ENCODE measurements around the gene LRRC71.

Gene LRRC71

GRCh38 chr1:156892190-156893047, 28.0 kb upstream of the LRRC71 start:
- DNase-seq, result peak; percentile 74

GRCh38 chr1:156893048-156893953, 27.1 kb upstream of the LRRC71 start, which contains the start of gene PEAR1:
Gene PEAR1 (plus strand): TSS chr1:156893718. CDS start chr1:156903927, 10,209 bp downstream.
- no peak for DNase-seq

DNA sequence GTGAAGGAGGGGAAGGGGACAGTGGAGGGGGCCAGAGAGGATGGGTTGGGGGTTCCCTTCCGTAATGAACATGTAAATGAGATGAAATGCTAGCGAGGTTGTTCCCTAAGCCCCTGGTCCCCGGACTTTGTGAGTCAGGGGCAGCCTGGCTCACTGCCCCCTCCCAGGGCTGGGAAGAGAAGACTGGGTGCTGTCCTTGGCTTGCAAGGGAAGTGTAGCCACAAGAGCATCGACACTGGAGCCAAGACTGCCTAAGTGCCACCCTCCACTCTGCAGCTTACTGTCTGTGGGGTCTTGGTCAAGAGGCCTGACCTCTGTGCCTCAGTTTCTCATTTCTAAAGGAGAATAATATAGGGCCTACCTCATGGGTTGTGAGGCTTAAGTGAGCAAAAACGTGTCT, 26.4 kb upstream of the LRRC71 start:
- DNase-seq, result no peak

DNA sequence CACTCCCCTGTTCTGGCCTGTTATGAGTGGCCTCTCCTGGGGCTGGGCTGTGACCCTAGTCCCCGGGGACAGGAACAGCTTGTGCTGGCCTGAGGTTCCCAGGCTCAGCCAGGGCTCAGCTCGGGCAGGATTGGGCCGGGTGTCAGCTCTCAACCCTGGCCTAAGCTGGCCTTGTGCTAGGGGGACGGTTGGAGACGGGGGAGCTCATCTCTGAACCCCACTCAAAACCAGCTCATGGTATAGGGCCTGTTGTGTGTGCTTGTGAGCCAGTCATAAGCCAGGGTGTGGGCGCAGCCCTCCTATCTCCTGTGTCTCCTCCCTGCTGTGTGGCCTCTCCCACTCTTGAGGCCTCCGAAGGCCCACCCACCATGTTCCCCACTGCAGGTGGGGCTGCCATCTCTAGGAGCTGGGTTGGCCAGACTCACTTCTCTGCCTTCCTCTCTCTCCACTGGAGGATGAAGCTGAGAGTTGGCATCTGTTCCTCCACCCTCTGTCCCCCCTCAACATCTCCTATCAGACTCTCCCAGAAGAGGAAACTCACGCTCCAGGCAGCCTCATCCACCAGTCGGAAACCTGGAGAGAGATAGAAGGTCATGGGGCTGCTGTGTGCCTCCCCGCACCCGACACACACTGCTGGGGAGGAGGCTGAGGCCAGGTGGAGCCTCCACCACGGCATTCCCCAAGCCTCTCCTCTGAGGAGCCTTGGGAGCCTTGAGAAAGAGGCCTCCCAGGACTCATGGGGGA, 25.5 kb upstream of the LRRC71 start:
- DNase-seq, result no peak

- no peak for DNase-seq
These were observed 25.0 kb upstream of the LRRC71 start for GRCh38 chr1:156895455-156895812.

- DNase-seq, result no peak
These were observed 24.5 kb upstream of the LRRC71 start for GRCh38 chr1:156895927-156896326.

- DNase-seq, result no peak
These were observed 23.9 kb upstream of the LRRC71 start for GRCh38 chr1:156896490-156897033.

DNA sequence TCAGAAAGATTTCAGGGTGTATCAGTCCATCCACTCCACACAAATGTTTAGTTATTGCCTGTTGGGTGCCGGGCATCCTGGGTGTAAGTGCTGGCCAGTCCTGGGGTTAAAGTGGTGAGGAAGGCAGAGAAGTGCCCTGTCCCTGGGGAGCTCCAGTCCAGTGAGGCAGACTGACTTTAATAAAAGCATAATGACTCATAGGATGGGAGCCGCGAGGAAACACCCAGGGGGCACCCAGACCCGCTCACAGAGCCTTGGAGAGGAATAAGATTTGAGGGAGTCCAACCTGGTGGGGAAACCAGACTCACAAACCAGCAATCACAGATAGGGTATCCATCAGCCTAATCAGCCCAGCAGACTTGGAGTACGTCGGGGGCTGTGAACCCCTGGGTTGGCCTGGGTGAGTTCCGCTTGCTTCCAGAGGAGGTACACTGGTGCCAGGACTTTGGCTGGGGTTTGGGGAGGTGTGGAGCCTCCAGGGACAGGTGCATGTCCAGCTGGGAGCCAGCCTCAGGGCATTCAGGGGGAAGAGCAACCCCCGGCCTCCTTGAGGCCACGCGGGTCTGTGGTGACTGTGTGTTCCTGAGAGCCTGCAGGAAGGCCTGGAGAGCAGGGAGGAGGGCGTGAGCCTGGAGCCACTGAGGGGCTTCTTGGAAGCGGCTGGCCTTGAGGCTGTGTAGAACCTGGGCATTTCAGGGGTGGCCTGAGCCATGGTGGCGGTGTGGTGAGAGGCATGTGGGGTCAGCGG, 23.2 kb upstream of the LRRC71 start:
- DNase-seq, result no peak

GRCh38 chr1:156898161-156898566, 22.3 kb upstream of the LRRC71 start:
- DNase-seq, result no peak

- no peak for DNase-seq
These were observed 21.3 kb upstream of the LRRC71 start for GRCh38 chr1:156898971-156899664.

DNA sequence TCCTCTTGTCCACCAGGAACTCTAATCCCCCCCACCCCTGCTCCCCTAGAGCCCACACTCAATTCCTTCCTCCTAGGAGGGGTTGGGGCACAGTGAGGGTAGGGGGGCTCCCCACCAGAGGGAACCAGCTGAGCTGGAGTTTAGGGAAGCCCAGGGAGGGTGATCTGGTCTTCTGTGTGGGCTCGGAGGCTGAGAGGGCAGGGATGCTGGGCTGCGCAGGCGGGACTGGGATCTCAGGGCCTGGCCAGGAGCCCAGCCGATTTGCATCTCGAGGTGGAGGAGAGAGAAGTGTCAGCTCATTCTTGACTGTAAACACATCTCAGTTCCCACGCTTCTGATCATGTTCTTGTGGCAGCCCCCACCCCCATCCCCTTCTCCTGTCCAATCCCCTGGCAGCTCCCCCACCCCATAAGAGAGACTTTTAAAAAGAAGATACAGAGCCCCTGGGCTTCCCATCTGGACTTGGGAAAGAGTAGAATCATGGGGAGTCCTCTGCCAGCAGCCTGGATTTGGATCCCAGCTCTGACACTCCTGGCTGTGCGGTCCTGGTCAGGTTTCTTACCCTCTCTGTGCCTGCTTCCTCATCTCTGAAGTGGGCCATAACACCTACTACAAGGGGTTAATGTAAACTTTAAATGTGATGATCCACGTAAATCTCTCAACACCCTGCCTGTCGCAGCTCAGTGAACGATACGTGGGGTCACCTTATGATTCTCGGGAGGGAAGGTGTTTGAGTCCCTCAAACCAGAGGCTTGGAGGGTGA, 20.3 kb upstream of the LRRC71 start:
- DNase-seq, result no peak

DNA sequence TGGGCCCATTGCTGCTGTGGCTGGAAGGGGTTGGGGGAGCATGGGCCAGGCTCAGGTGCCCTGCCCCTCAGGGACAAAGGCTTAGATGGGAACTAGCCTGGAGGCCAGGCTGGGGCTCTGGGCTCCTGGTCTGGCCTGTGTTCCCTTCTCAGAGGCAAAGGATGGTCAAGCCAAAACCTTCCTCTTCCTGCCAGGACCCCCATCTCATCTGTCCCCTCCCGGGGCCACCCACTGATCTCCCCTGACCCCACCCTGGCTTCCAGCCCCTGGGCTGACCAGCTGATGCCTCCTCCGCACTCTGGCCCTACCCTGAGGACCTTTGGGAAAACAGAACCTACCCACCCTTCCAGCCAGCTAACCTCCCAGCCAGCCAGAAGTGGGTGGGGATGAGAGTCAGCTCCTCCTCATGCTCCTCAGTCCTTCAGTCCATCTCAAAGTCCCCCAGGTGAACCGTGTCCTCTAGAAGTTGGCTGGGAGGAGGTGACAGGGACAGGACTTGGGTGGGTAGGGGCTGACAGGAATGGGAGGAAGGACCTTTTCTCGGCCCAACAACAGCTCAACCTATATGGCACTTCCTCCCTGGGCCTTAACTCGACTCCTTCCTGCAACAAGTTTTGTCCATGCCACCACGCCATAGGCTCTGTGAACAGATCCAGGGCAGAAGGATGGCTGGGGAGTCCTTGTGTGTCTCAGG, 19.4 kb upstream of the LRRC71 start:
- DNase-seq, result no peak

GRCh38 chr1:156901590-156901900, 18.9 kb upstream of the LRRC71 start:
- DNase-seq, result no peak

DNA sequence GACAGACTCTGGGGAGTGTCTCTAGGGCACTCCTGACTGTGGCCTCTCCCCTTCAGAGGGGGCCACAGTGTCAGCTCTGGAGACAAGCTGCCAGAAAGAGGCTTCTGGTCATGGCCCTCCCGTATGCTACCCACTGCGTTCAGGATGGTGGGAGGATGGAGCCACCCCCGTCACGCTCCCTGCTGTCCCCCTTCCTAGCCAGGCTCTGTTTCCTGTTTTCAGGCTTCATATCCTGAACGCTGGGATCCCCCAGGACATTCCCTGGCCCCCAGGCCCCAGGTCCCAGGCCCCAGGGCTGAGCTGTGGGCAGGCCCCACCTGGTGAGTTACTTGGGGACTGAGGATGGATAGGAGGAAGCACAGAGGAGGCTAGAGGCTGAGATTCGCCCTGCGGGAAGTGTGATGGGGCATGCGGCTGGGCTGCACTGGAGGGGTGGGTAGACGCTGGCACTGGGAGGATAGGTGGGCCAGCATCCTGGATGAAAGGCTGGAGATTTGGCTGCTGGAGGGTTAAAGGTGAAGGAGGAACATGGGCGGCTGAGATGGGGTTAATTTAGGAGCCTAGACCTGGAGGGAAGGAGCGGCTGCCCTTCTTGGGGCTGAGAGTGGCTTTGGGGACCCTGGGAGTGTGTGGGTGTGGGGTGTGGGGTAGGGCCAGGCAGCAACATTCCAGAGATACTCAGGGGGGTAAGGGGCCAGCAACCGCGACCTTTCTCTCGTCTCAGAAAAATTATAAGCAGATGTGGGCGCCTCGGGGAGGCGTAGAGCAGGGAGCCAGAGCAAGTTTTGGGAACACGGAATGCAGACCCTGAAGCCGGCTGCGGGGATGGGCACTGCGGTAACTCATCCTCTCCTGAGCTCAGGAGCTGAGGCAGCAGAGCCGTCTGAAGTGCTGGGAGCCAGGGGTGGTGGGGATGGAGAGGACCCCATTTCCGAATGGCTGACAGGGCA, 18.2 kb upstream of the LRRC71 start:
- no peak for DNase-seq

DNA sequence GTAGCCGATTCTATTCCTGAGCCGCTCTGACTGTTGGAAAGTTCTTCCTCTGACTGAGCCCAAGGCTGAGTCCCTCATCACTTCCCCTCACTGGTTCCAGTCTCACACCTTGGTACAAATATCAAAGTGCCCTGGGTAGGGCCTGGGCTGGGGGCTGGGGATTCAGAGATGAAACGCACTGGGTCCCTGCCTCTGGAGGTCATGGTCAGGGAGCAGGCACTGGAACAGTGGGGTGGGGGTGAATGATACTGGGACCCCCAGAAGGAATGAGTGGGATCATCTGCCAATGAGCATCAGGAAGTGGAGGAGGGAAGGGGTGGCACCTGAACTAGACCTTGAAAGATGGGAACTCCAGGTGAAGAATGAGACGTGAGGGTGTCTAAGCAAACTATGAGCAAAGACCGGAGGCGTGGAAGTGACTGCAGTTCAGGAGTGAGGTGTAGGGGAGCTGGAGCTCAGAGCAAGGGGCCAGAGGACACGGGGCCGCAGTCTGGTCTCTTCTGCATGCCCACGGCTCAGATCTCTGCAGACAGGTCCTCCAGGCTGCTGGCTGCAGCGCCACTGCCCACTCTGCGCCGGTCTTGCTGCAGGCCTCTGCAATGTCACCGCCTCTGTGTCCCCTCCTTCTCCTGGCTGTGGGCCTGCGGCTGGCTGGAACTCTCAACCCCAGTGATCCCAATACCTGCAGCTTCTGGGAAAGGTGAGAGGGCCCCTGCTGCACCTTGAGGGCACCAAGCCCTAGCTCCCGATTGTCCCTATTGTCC, 16.9 kb upstream of the LRRC71 start:
- DNase-seq, result no peak

DNA sequence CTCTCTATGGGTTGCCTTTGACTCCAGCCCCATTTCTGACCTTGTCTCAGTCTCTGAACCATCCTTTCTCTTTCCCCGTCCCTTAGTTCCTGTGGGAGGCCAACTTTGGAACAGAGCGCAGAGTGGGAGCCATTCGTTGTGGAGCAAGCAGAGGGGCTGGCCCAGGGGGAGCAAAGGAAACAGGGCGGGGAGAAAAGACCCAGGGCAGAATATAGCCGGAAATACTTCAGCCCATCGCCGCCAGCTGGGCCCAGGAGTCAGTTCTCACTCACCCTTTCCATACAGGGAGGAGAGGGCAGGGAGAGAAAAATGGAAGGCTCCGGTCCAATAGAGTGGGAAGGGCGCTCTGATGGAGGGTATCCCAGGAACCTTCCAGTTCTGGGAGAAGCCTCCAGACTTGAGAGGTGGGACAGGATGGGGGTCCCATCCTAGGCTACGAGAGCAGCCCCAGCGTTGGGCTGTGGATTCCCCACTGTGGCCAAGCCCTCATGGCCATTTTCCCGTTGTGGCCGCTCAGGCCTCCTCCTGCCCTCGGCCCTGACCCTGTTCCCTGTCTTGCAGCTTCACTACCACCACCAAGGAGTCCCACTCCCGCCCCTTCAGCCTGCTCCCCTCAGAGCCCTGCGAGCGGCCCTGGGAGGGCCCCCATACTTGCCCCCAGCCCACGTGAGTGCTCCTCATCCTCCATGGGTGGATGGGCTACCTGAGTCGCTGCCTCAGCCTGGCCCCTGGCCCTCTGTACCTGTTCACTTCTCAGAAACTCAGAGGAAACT, 16.1 kb upstream of the LRRC71 start:
- no peak for DNase-seq

DNA sequence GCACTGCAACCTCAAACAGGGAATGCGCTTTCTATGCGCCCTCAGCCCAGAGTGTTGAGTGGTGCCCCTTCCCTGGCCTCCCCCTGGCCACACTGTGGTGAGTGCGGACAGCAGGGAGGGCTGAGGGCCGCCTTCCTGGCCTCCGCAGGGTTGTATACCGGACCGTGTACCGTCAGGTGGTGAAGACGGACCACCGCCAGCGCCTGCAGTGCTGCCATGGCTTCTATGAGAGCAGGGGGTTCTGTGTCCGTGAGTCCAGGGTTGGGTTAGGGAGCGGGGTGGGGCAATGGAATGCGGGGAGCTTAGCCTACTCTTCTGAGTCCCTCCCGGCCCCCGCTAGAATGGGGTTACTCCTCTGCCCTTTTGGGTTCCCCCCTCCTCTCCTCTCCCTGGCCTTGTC, 15.3 kb upstream of the LRRC71 start:
- DNase-seq, result no peak

Measured in effector CD4-positive, alpha-beta T cell (primary cell).